GM12873 (cell line): ENCODE measurements around the gene RNF130.

Experiments
- CTCF ChIP-seq: IDR thresholded peaks from 2 replicates; pipeline ENCODE4 v1.5.1; 2012; ENCODE audit warnings: low read depth, mild to moderate bottlenecking, moderate library complexity, low read length, control low read depth; ENCODE audit not compliant: insufficient read depth; ENCODE audit errors: missing control alignments

Gene RNF130

GRCh38 chr5:180071531-180072255 lies at the start of gene RNF130:
Gene RNF130, minus strand, starts transcription at chr5:180071759. Its CDS starts 57 bp downstream, at chr5:180071702.
- no peak for TF ChIP-seq CTCF

- no peak for TF ChIP-seq CTCF
Measured at GRCh38 chr5:180120237-180121101, 48.9 kb upstream of the RNF130 start.

- no peak for TF ChIP-seq CTCF
Measured at GRCh38 chr5:180119903-180120236, 48.3 kb upstream of the RNF130 start.

GRCh38 chr5:180119031-180119902 lies 47.7 kb upstream of the RNF130 start:
- no peak for TF ChIP-seq CTCF

GRCh38 chr5:180118391-180118791 lies 46.8 kb upstream of the RNF130 start:
- TF ChIP-seq CTCF = no peak

- TF ChIP-seq CTCF = no peak
Measured at GRCh38 chr5:180117000-180117725, 45.6 kb upstream of the RNF130 start.
